K562 (cell line): Measurements from ENCODE around the gene PNMA8A. TPM values are rescaled to one million over a fixed set of nuclear protein-coding genes. Genes with fewer than 3 reads are reported as not detected.

ENCODE experiments used
- PPARD ChIP-seq: fragments of 250-450 bp; sonication (Bioruptor Pico); IDR thresholded peaks from 2 replicates; pipeline ENCODE4 v1.8.0; 2022; ENCODE audit warnings: inconsistent platforms, mild to moderate bottlenecking, moderate library complexity
- ZNF311 ChIP-seq: fragments of 250-450 bp; sonication (Bioruptor Pico); IDR thresholded peaks from 2 replicates; pipeline ENCODE4 v1.4.0; 2020; ENCODE audit warnings: mild to moderate bottlenecking, moderate library complexity
- polyA plus RNA-seq, 8 experiments: library from polyadenylated mRNA; depleted of rRNA in 4 of 8; stranded (reverse) in 5 of 8; unstranded in 3 of 8; fragments of >200 nt; fragmentation: Nextera tagmentation in 2 of 8; fragmentation: Illumina TruSeq in 1 of 8; extraction: Ambion mirVana in 2 of 8; extraction: Trizol in 1 of 8; gene quantifications; 2 replicates each; pipeline versions ENCODE4 v1.2.1 to v1.2.3, GENCODE V29; 2011 to 2014; ENCODE audit warnings: inconsistent platforms in 1 of 8, missing spikeins in 1 of 8
- total RNA-seq, 7 experiments: library from RNA; depleted of rRNA in 6 of 7; stranded (reverse); fragments of >200 nt in 6 of 7; fragmentation: Illumina TruSeq in 2 of 7; extraction: Trizol in 2 of 7; gene quantifications; 2 replicates each; pipeline versions ENCODE4 v1.2.1 to v1.2.3, GENCODE V29; 2011 to 2021; ENCODE audit warnings: low replicate concordance in 1 of 7
- TF ChIP-seq, protein P1 (sequence below): fragments of 450-650 bp; IDR thresholded peaks from 2 replicates; pipeline ENCODE4 v1.6.1; 2016; ENCODE audit warnings: low read depth
- TF ChIP-seq, protein P2 (sequence below): fragments of 450-650 bp; IDR thresholded peaks from 2 replicates; pipeline ENCODE4 v1.6.1; 2016; ENCODE audit warnings: borderline replicate concordance

PNMA8A gene
- total and polyA plus RNA-seq, 9 of the 15 experiments (the other 6 are each of a cell fraction or from before 2014, with no cell fraction given), result 6.6 to 23.8 (median 14.9) TPM

DNA sequence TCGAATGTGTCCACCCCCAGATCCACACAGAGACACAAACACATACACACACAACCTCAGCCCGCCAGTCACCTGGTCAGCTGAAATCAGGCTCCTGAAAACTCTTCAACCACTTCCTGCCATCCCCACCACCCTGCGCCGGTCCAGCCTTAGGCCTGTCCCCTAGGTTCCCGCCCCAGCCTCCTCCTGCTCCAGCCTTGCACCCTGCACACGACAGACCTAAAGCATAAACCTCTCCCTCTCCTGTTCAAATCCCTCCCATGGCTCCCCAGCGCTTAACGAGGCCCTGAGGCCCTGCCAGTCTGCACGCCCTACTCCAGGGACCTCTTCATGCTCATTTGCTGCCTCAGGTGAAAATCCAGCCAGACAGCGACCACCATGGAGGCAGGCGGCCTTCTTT is 17.2 kb upstream of the PNMA8A start (continued):
- TF ChIP-seq, protein P1, sequence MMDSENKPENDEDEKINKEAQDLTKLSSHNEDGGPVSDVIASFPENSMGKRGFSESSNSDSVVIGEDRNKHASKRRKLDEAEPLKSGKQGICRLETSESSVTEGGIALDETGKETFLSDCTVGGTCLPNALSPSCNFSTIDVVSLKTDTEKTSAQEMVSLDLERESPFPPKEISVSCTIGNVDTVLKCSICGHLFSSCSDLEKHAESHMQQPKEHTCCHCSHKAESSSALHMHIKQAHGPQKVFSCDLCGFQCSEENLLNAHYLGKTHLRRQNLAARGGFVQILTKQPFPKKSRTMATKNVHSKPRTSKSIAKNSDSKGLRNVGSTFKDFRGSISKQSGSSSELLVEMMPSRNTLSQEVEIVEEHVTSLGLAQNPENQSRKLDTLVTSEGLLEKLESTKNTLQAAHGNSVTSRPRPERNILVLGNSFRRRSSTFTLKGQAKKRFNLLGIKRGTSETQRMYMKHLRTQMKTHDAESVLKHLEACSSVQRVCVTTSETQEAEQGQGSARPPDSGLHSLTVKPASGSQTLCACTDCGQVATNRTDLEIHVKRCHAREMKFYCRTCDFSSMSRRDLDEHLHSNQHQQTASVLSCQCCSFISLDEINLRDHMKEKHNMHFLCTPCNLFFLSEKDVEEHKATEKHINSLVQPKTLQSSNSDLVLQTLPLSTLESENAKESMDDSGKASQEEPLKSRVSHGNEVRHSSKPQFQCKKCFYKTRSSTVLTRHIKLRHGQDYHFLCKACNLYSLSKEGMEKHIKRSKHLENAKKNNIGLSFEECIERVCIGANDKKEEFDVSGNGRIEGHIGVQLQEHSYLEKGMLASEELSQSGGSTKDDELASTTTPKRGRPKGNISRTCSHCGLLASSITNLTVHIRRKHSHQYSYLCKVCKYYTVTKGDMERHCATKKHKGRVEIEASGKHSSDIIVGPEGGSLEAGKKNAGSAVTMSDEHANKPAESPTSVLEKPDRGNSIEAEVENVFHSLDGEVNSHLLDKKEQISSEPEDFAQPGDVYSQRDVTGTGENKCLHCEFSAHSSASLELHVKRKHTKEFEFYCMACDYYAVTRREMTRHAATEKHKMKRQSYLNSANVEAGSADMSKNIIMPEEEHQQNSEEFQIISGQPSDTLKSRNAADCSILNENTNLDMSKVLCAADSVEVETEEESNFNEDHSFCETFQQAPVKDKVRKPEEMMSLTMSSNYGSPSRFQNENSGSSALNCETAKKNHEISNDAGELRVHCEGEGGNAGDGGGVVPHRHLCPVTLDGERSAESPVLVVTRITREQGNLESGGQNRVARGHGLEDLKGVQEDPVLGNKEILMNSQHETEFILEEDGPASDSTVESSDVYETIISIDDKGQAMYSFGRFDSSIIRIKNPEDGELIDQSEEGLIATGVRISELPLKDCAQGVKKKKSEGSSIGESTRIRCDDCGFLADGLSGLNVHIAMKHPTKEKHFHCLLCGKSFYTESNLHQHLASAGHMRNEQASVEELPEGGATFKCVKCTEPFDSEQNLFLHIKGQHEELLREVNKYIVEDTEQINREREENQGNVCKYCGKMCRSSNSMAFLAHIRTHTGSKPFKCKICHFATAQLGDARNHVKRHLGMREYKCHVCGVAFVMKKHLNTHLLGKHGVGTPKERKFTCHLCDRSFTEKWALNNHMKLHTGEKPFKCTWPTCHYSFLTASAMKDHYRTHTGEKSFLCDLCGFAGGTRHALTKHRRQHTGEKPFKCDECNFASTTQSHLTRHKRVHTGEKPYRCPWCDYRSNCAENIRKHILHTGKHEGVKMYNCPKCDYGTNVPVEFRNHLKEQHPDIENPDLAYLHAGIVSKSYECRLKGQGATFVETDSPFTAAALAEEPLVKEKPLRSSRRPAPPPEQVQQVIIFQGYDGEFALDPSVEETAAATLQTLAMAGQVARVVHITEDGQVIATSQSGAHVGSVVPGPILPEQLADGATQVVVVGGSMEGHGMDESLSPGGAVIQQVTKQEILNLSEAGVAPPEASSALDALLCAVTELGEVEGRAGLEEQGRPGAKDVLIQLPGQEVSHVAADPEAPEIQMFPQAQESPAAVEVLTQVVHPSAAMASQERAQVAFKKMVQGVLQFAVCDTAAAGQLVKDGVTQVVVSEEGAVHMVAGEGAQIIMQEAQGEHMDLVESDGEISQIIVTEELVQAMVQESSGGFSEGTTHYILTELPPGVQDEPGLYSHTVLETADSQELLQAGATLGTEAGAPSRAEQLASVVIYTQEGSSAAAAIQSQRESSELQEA, result no peak
- TF ChIP-seq, protein P2, sequence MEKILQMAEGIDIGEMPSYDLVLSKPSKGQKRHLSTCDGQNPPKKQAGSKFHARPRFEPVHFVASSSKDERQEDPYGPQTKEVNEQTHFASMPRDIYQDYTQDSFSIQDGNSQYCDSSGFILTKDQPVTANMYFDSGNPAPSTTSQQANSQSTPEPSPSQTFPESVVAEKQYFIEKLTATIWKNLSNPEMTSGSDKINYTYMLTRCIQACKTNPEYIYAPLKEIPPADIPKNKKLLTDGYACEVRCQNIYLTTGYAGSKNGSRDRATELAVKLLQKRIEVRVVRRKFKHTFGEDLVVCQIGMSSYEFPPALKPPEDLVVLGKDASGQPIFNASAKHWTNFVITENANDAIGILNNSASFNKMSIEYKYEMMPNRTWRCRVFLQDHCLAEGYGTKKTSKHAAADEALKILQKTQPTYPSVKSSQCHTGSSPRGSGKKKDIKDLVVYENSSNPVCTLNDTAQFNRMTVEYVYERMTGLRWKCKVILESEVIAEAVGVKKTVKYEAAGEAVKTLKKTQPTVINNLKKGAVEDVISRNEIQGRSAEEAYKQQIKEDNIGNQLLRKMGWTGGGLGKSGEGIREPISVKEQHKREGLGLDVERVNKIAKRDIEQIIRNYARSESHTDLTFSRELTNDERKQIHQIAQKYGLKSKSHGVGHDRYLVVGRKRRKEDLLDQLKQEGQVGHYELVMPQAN, result no peak
- TF ChIP-seq PPARD (CRISPR knock-in tag), result no peak
- TF ChIP-seq ZNF311 (CRISPR knock-in tag), result no peak
